ENCODE measurements around the gene LRRC7.
"Not testable (repeated sequence)": the region's sequence is repeated elsewhere in the genome, so short reads cannot be mapped to it uniquely, and the experiment has no call there.

The LRRC7 gene

DNA sequence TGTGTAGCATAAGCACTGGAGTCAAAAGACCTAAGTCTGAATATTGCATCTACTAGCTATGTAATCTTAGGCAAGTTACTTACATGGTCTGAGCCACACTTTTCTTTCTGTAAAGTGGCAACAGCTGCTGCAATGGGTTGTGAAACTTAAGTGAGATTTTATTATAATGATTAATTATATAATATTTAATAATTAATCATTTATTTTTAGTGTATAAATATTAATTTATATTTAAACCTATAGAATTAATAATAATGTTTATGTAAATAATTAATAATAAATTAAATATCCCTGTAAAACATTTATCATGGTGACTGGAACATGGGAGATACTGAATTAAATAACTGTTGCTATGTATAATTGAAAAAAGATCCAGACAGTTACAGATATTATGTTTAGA, 457.3 kb downstream of the LRRC7 start:
- no peaks in the 10 kb centered on the region for H3K4me1 Mint-ChIP-seq
- no peak for ATAC-seq (replicated peaks; ENCODE audit: extremely low read depth, poor library complexity, severe bottlenecking)
- no peak for DNase-seq (ENCODE audit: low spot score in 2 of 2)
- H3K36me3 Mint-ChIP-seq (ENCODE audit: insufficient read depth) = peaks cover 2% of the 10 kb centered on the region
- peaks cover 6% of the 10 kb centered on the region for H3K9me3 Mint-ChIP-seq
- no peak overlapping the region for H3K4me3 Mint-ChIP-seq
- no peak overlapping the region for H3K27ac Mint-ChIP-seq (ENCODE audit: low read depth)
- no peaks in the 10 kb centered on the region for H3K27me3 Mint-ChIP-seq

DNA sequence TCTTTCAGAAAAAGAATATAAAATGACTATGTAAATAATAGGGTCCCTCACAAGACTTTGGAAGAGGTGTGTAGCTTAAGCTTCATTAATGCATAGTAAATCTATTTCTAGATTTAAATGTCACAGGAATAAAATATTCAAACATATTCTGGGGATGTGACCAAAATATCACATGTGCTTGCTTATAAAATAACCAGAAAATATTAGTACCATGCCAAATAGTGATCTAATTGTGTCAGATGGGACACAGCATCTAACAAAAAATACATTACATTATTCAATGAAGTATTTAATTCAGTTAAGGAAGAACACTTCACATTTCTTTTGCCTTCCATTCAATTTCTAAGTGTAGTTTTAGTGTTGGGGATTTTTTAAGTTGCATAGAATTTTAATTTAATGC, 458.1 kb downstream of the LRRC7 start:
- Mint-ChIP-seq H3K27ac (ENCODE audit: low read depth) (no peak overlapping the region), H3K36me3 (ENCODE audit: insufficient read depth) (peaks cover 2% of the 10 kb centered on the region), H3K27me3 (no peaks in the 10 kb centered on the region), H3K9me3 (peaks cover 6% of the 10 kb centered on the region), H3K4me3 (no peak overlapping the region), H3K4me1 (no peaks in the 10 kb centered on the region)
- no peak for DNase-seq (ENCODE audit: low spot score in 2 of 2)
- no peak for ATAC-seq (replicated peaks; ENCODE audit: extremely low read depth, poor library complexity, severe bottlenecking)

DNA sequence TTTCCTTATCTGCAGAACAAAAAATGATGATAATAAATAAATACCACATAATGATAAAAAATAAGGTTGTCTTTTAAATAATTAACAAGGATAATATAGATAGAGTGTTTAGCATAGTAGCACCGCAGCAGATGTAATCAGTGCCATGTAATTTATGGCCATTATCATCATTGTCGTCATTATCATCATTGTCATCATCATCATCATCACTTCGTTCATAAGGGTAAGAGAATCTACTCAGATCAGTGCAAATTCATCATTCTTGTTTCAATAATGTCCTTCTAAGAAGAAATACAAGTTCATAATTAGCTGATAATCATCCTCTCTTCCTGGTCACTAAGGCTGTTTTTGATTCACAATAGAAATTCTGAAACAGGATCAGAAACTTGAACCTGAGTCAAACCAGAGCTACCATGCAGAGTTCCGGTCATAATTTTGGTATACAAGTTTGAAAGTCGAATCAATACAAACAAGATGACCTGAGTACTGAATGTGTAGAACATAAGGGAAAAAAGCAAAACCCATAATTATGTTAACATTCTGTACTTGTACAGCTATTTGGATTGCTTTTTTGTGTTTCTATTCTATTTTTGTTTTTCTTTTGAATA, 465.6 kb downstream of the LRRC7 start:
- Mint-ChIP-seq H3K36me3 (ENCODE audit: insufficient read depth) (no peaks in the 10 kb centered on the region), H3K27ac (ENCODE audit: low read depth) (no peak overlapping the region), H3K4me1 (no peaks in the 10 kb centered on the region), H3K4me3 (no peak overlapping the region), H3K9me3 (no peaks in the 10 kb centered on the region), H3K27me3 (no peaks in the 10 kb centered on the region)
- ATAC-seq (replicated peaks; ENCODE audit: extremely low read depth, poor library complexity, severe bottlenecking) (no peak), DNase-seq (ENCODE audit: low spot score in 2 of 2) (no peak)

DNA sequence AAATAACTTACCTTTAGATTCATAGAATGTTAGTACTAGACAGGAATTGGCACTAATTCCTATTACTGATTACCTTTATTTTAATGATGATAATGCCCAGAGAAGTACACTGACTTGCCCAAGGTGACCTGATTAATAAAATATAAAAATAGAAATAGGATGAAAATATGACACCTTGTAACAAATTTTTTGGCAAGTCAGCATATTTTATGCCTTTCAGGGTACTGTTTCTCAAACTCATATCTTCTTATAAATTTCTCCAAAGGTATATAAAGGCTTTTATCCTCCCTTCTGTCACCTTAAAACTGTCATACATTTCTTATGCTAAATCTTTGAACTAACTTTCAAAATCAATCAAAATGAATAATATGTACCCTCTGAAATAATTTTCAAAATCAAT, 466.2 kb downstream of the LRRC7 start:
- H3K36me3 Mint-ChIP-seq (ENCODE audit: insufficient read depth) = no peaks in the 10 kb centered on the region
- no peaks in the 10 kb centered on the region for H3K4me1 Mint-ChIP-seq
- no peak overlapping the region for H3K4me3 Mint-ChIP-seq
- ATAC-seq (replicated peaks; ENCODE audit: extremely low read depth, poor library complexity, severe bottlenecking) (no peak), DNase-seq (ENCODE audit: low spot score in 2 of 2) (no peak)
- no peaks in the 10 kb centered on the region for H3K27me3 Mint-ChIP-seq
- H3K27ac Mint-ChIP-seq (ENCODE audit: low read depth) = no peak overlapping the region
- H3K9me3 Mint-ChIP-seq = no peaks in the 10 kb centered on the region

DNA sequence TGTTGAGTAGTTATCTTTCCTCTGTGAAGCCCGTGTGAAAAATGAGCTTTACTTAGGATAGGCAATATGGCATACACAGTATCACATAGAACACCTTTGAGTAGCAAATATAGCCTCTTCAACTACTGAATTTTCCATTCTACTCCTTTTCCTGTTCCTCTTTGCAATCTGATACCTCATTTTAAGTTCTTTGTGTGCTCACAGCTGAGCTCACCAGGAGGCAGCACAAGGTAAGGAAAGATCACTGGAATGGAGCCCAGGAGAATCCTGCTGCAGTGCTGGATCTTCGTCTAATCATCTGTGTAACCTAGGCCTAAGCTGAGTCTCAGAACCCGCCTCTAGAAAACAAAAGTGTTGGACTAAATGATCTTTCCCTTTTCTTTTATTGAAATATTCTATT, 466.7 kb downstream of the LRRC7 start:
- DNase-seq (ENCODE audit: low spot score in 2 of 2) = no peak
- ATAC-seq (replicated peaks; ENCODE audit: extremely low read depth, poor library complexity, severe bottlenecking) = no peak
- H3K27ac Mint-ChIP-seq (ENCODE audit: low read depth) = no peak overlapping the region
- H3K9me3 Mint-ChIP-seq = no peaks in the 10 kb centered on the region
- no peaks in the 10 kb centered on the region for H3K4me1 Mint-ChIP-seq
- H3K27me3 Mint-ChIP-seq = no peaks in the 10 kb centered on the region
- H3K4me3 Mint-ChIP-seq = no peak overlapping the region
- H3K36me3 Mint-ChIP-seq (ENCODE audit: insufficient read depth) = no peaks in the 10 kb centered on the region

DNA sequence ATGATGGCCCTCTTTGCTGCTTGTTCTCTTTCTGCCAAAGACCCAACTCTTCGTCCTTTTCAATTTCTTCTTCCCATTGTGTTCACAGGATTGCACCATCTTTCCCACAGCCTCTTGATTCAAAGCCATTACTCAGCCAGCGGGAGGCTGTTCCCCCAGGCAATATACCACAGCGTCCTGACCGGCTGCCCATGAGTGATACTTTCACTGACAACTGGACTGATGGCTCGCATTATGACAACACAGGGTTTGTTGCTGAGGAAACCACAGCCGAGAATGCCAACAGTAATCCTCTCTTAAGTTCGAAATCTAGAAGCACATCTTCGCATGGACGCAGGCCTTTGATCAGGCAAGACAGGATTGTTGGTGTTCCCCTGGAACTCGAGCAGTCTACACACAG, 470.3 kb downstream of the LRRC7 start:
- ATAC-seq (replicated peaks; ENCODE audit: extremely low read depth, poor library complexity, severe bottlenecking) = no peak
- Mint-ChIP-seq H3K4me1 (no peaks in the 10 kb centered on the region), H3K9me3 (no peaks in the 10 kb centered on the region)

DNA sequence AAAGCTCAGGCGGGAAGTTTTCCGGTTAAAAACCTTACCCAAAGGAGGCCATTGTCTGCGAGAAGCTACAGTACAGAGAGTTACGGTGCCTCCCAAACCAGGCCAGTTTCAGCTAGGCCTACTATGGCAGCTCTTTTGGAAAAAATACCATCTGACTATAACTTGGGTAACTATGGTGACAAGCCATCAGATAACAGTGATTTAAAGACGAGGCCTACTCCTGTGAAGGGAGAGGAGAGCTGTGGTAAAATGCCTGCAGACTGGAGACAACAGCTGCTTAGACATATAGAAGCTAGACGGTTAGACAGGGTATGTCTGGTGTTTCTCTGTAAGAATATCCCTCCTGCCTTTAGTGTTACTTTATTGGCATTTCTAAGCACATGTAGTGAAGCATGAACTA, 471.8 kb downstream of the LRRC7 start:
- Mint-ChIP-seq H3K4me1 (no peaks in the 10 kb centered on the region), H3K9me3 (no peaks in the 10 kb centered on the region), H3K27me3 (no peaks in the 10 kb centered on the region), H3K27ac (ENCODE audit: low read depth) (no peak overlapping the region), H3K36me3 (ENCODE audit: insufficient read depth) (no peaks in the 10 kb centered on the region), H3K4me3 (no peak overlapping the region)
- no peak for ATAC-seq (replicated peaks; ENCODE audit: extremely low read depth, poor library complexity, severe bottlenecking)
- DNase-seq (ENCODE audit: low spot score in 2 of 2) = no peak

More for the DNA sequence above, 470.3 kb downstream of the LRRC7 start:
- DNase-seq (ENCODE audit: low spot score in 2 of 2) = no peak
- Mint-ChIP-seq H3K36me3 (ENCODE audit: insufficient read depth) (no peaks in the 10 kb centered on the region), H3K27me3 (no peaks in the 10 kb centered on the region), H3K27ac (ENCODE audit: low read depth) (no peak overlapping the region), H3K4me3 (no peak overlapping the region)

DNA sequence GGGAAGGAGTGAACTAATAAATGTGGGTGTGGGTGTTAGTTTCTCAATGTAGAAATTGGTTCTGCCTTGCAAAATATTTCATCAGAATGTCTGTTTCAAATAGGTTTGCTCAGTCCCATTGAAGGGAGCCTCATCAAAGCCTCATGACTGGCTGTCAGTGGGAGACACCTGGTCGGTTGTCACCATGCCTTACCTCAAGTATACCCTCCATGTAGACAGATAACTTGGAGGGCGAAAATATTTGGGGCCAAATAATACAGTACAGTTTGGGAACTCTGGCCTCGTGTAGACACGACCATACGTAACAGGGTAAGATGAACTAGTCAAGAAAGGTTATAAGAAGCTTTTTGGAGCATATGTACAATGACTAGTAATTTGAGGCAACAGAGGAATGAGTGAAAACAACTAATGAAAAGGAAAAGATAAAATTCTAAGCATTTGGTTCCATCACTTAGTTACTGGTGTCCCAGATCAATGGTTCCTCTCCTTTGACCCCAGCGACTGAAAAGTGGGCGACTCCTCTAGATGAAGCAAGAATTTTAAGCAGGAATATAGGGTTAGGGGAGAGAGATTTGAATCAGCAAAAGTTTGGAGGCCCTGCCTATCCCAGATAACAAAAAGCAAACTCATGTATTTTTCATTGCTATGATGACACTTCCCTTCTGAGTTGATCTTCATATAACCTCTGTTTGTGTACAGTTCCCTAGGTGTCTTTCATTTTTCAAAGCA, 473.8 kb downstream of the LRRC7 start:
- no peak for ATAC-seq (replicated peaks; ENCODE audit: extremely low read depth, poor library complexity, severe bottlenecking)
- Mint-ChIP-seq H3K4me1 (no peaks in the 10 kb centered on the region), H3K27me3 (no peaks in the 10 kb centered on the region), H3K9me3 (no peaks in the 10 kb centered on the region), H3K36me3 (ENCODE audit: insufficient read depth) (no peaks in the 10 kb centered on the region), H3K27ac (ENCODE audit: low read depth) (no peak overlapping the region), H3K4me3 (no peak overlapping the region)
- no peak for DNase-seq (ENCODE audit: low spot score in 2 of 2)

DNA sequence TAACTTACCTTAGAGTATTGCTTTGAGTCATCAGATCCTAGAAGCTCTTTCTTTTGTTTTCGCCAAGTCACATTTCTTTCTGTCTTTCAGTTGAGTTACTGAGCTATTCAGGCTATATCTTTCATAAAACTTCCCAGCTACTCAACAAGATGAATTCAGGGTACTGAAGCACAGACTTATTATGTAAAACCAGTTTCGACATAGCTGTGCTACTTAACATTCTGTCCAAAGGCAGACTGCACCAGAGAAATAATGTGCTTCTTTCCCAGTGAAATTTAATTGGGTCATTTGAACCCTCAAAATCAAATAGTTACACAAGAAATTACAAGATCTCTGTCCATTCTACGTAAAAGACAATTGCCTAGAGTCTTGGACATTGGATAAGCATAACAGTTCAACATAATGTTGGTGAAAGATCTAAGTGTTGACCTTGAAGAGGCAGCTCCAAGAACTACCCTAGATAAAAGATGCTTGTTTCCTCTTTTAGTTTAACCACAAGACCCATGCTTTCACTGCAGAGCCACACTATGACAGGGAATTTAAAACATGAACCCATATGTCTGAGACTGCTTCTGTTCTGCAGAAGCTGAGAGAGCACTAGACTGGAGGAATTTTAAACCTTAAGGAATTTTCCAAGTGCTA, 474.5 kb downstream of the LRRC7 start:
- Mint-ChIP-seq H3K4me3 (no peak overlapping the region), H3K27me3 (no peaks in the 10 kb centered on the region), H3K36me3 (ENCODE audit: insufficient read depth) (no peaks in the 10 kb centered on the region), H3K27ac (ENCODE audit: low read depth) (no peak overlapping the region), H3K9me3 (no peaks in the 10 kb centered on the region), H3K4me1 (no peaks in the 10 kb centered on the region)
- DNase-seq (ENCODE audit: low spot score in 2 of 2) (no peak), ATAC-seq (replicated peaks; ENCODE audit: extremely low read depth, poor library complexity, severe bottlenecking) (no peak)

DNA sequence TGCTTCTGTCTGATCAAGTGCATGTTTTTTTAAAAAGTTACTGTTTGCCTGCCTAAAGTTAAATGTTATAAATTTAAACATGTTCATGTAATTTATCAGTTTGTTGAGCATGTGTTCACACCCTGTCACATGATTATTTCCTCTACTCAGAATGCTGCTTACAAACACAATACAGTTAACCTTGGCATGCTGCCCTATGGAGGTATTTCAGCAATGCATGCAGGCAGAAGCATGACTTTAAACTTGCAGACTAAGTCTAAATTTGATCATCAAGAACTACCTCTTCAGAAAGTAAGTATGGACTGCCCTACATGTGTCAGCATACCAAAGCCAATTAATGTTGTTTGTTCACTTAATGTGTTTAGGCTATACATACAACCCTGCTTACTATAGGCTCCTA, 476.1 kb downstream of the LRRC7 start:
- ATAC-seq (replicated peaks; ENCODE audit: extremely low read depth, poor library complexity, severe bottlenecking) (no peak), DNase-seq (ENCODE audit: low spot score in 2 of 2) (no peak)
- H3K27me3 Mint-ChIP-seq = no peaks in the 10 kb centered on the region
- H3K9me3 Mint-ChIP-seq = no peaks in the 10 kb centered on the region
- no peaks in the 10 kb centered on the region for H3K4me1 Mint-ChIP-seq
- no peak overlapping the region for H3K4me3 Mint-ChIP-seq
- no peaks in the 10 kb centered on the region for H3K36me3 Mint-ChIP-seq (ENCODE audit: insufficient read depth)
- H3K27ac Mint-ChIP-seq (ENCODE audit: low read depth) = no peak overlapping the region

DNA sequence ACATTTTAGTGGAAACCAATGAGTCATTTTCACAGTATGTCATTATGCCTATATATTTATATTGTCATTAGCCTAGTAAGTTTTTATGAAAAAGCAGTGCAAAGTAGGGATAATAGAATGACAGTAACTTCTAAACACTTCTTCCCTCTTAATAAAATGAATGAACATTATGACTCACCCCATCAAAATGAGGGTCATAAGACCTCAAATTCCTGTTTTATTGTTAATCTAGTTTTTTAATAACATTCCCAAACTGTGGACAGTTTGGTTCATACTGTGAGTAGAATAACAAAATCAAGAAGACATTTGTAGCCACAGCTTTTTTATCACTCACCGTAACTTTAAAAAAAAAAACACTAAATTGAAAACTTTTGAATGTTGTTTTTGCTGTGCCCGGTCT, 477.1 kb downstream of the LRRC7 start:
- H3K9me3 Mint-ChIP-seq = no peaks in the 10 kb centered on the region
- H3K27me3 Mint-ChIP-seq = no peaks in the 10 kb centered on the region
- H3K27ac Mint-ChIP-seq (ENCODE audit: low read depth) = no peak overlapping the region
- ATAC-seq (replicated peaks; ENCODE audit: extremely low read depth, poor library complexity, severe bottlenecking) (no peak), DNase-seq (ENCODE audit: low spot score in 2 of 2) (no peak)
- no peak overlapping the region for H3K4me3 Mint-ChIP-seq
- H3K36me3 Mint-ChIP-seq (ENCODE audit: insufficient read depth) = no peaks in the 10 kb centered on the region
- H3K4me1 Mint-ChIP-seq = no peaks in the 10 kb centered on the region

DNA sequence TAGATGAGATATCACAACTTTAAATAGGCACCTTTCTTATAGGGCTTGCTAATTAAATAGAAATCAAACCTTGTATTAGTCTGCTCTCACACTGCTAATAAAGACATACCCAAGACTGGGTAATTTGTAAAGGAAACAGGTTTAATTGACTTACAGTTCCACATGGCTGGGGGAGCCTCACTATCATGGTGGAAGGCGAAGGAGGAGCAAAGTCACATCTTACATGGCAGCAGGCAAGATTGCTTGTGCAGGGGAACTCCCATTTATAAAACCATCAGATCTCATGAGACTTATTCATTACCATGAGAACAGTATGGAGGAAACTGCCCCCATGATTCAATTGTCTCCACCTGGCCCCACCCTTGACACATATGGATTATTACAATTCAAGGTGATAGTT, 477.9 kb downstream of the LRRC7 start:
- DNase-seq (ENCODE audit: low spot score in 2 of 2); H3K4me1 Mint-ChIP-seq; H3K9me3 Mint-ChIP-seq; H3K27me3 Mint-ChIP-seq; H3K4me3 Mint-ChIP-seq; ATAC-seq (replicated peaks; ENCODE audit: extremely low read depth, poor library complexity, severe bottlenecking); H3K36me3 Mint-ChIP-seq (ENCODE audit: insufficient read depth); H3K27ac Mint-ChIP-seq (ENCODE audit: low read depth): not testable (repeated sequence)
